NT2/D1 (cell line): ENCODE data around the gene CABP4.

Experiments
- DNase-seq: peaks from one replicate; pipeline ENCODE4 v3.0.0-alpha.2; 2011; ENCODE audit warnings: low read depth, low spot score
- H3K27me3 ChIP-seq: 2 replicates; pipeline ENCODE4 v1.6.0; 2011; ENCODE audit warnings: mild to moderate bottlenecking; ENCODE audit not compliant: insufficient read length, insufficient read depth
- H3K36me3 ChIP-seq: 2 replicates; pipeline ENCODE4 v1.6.1; 2011; ENCODE audit warnings: mild to moderate bottlenecking, low read length, mixed read lengths; ENCODE audit not compliant: insufficient read depth, insufficient read length
- H3K4me1 ChIP-seq: 2 replicates; pipeline ENCODE4 v1.5.1; 2011; ENCODE audit not compliant: insufficient read depth, insufficient read length
- H3K4me3 ChIP-seq: 2 replicates; pipeline ENCODE4 v1.5.1; 2011; ENCODE audit warnings: low read depth; ENCODE audit not compliant: insufficient read length
- H3K9ac ChIP-seq: 2 replicates; pipeline ENCODE4 v1.6.0; 2011; ENCODE audit warnings: low read depth; ENCODE audit not compliant: insufficient read length
- H3K9me3 ChIP-seq: 2 replicates; pipeline ENCODE4 v1.5.1; 2011; ENCODE audit warnings: mild to moderate bottlenecking, low read length; ENCODE audit not compliant: insufficient read depth
- SUZ12 ChIP-seq: IDR thresholded peaks from 2 replicates; pipeline ENCODE4 v1.6.1; 2011; ENCODE audit not compliant: insufficient read length, insufficient read depth; ENCODE audit errors: extremely low read depth
- YY1 ChIP-seq: IDR thresholded peaks from 2 replicates; pipeline ENCODE4 v1.6.1; 2011; ENCODE audit not compliant: insufficient read length, insufficient read depth
- ZNF274 ChIP-seq: IDR thresholded peaks from 2 replicates; pipeline ENCODE4 v1.6.1; 2011; ENCODE audit warnings: mild to moderate bottlenecking, low read depth, low read length

Gene CABP4

DNA sequence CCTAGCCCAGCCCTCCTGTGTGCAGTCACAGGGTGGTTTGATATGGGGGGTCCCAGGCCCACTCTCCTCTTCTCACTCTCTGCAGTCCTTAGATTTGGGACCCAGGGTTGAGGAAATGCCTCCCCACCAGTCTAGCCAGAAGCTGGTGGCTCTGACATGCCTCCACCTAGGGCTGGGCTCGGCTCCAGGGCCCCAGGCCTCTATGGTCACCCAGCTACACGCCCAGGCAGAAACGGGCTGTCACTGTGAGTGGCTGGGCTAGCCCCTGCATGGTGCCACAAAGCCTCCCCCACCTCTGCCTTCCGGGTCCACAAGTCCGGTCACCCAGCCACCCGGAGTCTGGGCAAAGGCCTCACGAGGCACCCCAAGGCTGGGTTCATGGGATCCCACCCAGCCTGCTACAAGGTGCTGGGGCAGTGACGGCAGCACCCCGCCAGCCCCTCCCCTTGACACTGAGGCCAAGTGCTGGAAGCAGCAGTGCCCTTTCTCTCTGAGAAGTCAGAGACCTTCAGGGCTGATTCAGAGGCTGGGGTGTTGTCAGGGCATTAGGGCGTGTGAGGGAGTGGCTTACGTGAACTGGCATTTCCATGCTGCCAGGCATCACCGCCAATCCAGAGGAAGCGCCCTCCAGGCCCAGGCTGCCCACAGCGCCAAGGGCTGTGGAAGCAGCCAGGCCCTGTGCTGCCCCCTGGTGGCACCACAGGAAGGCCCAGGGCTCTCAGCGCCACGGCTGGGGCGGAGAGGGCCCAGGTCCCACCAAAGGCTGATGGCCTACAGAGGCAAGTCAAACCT, 50.6 kb downstream of the CABP4 start:
- H3K4me3 ChIP-seq = peak overlapping the region; percentile 33
- H3K27me3 ChIP-seq = peaks cover 8% of the 10 kb centered on the region
- peak overlapping the region; percentile 74 for H3K9ac ChIP-seq
- H3K9me3 ChIP-seq = no peaks in the 10 kb centered on the region
- H3K4me1 ChIP-seq = peaks cover 34% of the 10 kb centered on the region
- H3K36me3 ChIP-seq = peaks cover 37% of the 10 kb centered on the region
- DNase-seq = peak; percentile 79
- TF ChIP-seq YY1 (no peak), ZNF274 (no peak), SUZ12 (no peak)

DNA sequence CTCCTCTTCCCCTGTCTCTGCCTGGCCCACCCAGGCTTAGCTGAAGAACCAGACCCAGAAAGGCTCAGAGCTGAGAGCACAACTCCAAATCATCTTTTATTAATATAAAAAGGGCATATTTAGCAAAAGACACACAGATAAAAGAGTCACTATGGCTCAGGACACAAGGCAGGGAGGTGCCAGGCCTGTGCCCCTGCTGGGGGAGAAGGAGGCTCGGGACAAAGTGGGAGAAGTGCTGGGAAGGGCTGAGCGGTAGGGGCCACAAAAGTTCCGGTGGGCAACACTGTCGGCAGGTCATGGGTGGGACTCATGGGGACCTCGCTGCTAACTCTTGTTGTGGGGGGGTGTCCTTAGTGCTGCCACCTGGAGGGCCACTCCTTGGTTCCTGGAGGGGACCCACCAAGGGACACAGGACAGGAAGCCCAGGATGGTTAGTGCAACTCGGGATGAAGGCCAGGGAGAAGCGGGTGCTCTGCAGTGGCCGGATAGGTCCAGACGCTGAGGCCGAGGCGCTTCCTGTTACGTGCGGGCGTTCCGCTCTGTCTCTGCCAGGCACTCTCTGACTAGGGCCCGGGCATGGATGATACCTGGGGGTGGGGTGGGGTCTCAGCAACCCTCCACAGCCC, 51.4 kb downstream of the CABP4 start:
- Histone ChIP-seq H3K27me3 (peaks cover 12% of the 10 kb centered on the region), H3K9ac (peak overlapping the region; percentile 79), H3K36me3 (peaks cover 30% of the 10 kb centered on the region), H3K4me1 (peaks cover 34% of the 10 kb centered on the region), H3K9me3 (no peaks in the 10 kb centered on the region), H3K4me3 (no peak overlapping the region)
- TF ChIP-seq YY1 (no peak), ZNF274 (no peak), SUZ12 (no peak)
- DNase-seq = no peak

DNA sequence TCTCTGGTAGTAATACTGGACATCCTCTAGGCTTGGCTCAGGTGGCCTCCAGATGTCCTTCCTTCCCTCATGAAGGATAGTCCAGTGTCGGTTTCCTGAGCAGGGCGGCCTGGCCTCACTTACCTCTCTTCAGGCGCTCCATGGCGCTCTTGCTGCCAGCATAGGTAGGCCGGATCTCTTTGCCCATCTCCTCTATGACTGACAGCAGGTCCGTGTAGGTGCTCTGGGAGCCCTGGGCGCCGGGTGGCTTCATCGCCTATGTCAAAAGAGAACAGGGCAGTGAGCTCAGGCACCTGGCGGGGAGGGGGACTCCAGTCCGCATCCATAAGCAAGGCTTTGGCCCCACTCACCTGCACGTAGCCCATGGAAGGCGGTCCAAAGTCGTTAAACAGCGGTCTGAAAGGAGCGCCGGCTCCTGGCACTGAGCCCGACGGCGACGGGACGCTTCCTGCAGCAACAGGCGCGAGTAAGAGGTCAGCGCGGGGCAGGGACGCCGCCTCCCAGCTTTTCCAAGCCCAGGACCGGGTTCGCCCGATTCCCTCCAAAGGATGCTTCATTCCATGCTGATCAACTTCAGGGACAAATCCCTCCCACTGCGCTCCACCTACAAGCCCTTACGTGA, 52.2 kb downstream of the CABP4 start:
- peak overlapping the region; percentile 97 for H3K4me3 ChIP-seq
- peaks cover 30% of the 10 kb centered on the region for H3K4me1 ChIP-seq
- peaks cover 12% of the 10 kb centered on the region for H3K27me3 ChIP-seq
- DNase-seq = peak; percentile 49
- H3K36me3 ChIP-seq = peaks cover 22% of the 10 kb centered on the region
- H3K9me3 ChIP-seq = no peaks in the 10 kb centered on the region
- peak overlapping the region; percentile 79 for H3K9ac ChIP-seq
- TF ChIP-seq ZNF274 (no peak), YY1 (no peak), SUZ12 (no peak)

- peak within 1 kb of the TSS; percentile 97 for H3K4me3 ChIP-seq
- peaks cover 12% of the 10 kb centered on the region for H3K27me3 ChIP-seq
- no peak for TF ChIP-seq YY1
- no peak for TF ChIP-seq SUZ12
- no peak for TF ChIP-seq ZNF274
- H3K36me3 ChIP-seq = peaks cover 16% of the 10 kb centered on the region
- H3K9me3 ChIP-seq = no peaks in the 10 kb centered on the region
- peak; percentile 99 for DNase-seq
- H3K4me1 ChIP-seq = peaks cover 25% of the 10 kb centered on the region
- H3K9ac ChIP-seq = peak within 1 kb of the TSS; percentile 86
These were observed 52.8 kb downstream of the CABP4 start, which contains the start of gene CDK2AP2 for GRCh38 chr11:67507864-67508485. CDK2AP2 (minus strand) TSS chr11:67508162; CDS start chr11:67508082, 80 bp downstream.

DNA sequence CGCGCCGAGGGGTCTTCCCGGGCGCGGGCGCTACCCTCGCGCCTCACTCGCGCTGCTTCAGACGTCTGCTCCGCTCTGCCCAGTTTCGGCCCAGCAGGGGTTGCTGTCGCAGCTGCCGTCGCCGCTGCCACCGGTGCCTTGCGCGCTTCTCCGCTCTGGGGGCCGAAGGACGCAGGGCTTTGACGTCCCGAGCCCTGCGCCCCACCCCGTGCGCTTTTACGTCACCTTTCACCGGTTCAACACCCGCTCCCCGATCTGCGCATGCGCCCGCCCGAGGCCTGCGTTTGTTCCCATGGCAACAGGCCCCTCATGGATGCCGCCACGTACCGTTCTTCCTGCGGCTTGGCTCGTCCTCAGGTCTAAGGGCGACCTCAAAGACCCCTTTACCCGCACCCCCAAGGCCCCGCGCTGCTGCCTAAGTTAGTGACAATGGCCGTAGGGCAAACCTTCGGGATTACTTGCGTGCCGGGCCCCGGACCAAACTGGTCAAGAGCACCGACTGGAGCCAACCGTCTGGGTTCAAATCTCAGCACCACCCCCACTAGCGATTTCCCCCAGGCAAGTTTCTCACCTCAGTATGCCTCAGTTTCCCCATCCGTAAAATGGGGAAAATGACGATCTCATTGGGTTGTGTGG, 53.5 kb downstream of the CABP4 start:
- H3K27me3 ChIP-seq = peaks cover 10% of the 10 kb centered on the region

DNA sequence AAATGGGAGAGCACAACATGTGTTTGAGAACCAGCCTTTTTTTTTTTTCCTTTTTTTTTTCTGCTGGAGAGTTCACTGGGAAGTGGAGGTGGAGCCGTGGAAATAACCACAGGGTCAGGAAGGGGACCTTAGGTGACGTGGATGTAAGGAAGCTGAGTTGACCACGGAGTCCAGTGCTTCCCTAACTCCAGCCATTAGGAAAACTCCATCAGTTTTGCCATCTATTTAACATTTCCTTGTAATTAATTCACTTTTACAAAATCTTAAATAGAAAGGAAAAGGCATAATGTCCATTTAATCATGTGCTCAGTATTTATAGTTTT, 54.8 kb downstream of the CABP4 start:
- Histone ChIP-seq H3K9me3 (no peaks in the 10 kb centered on the region), H3K4me3 (no peak overlapping the region), H3K9ac (no peak overlapping the region), H3K27me3 (peaks cover 4% of the 10 kb centered on the region), H3K4me1 (peaks cover 19% of the 10 kb centered on the region), H3K36me3 (peaks cover 12% of the 10 kb centered on the region)
- TF ChIP-seq SUZ12 (no peak), YY1 (no peak), ZNF274 (no peak)
- no peak for DNase-seq

More for the DNA sequence above, 53.5 kb downstream of the CABP4 start:
- Histone ChIP-seq H3K4me1 (peaks cover 19% of the 10 kb centered on the region), H3K36me3 (peaks cover 12% of the 10 kb centered on the region), H3K9me3 (no peaks in the 10 kb centered on the region), H3K9ac (peak overlapping the region; percentile 86), H3K4me3 (peak overlapping the region; percentile 97)
- DNase-seq = peak; percentile 97
- TF ChIP-seq YY1 = peak; percentile 44
- no peak for TF ChIP-seq SUZ12
